ENCODE data around the gene ITM2C.
A peak's percentile ranks its signal among the peaks of the same experiment; 100 is the strongest.

Gene ITM2C

GRCh38 chr2:230865307-230865765 is 594 bp downstream of the ITM2C start:
- peaks cover 6% of the 10 kb centered on the region for H3K36me3 Mint-ChIP-seq (ENCODE audit: low read depth)
- H3K4me3 Mint-ChIP-seq = peak overlapping the region; percentile 73
- H3K27me3 Mint-ChIP-seq = peaks cover 77% of the 10 kb centered on the region
- peaks cover 46% of the 10 kb centered on the region for H3K4me1 Mint-ChIP-seq (ENCODE audit: low read depth)
- H3K27ac Mint-ChIP-seq = peak overlapping the region; percentile 47
- no peaks in the 10 kb centered on the region for H3K9me3 Mint-ChIP-seq
- intact Hi-C loops (cut with micrococcal nuclease) = no loop called here

- H3K27ac Mint-ChIP-seq = no peak overlapping the region
- peaks cover 6% of the 10 kb centered on the region for H3K36me3 Mint-ChIP-seq (ENCODE audit: low read depth)
- intact Hi-C loops (cut with micrococcal nuclease) = no loop called here
These were observed 1.3 kb downstream of the ITM2C start for GRCh38 chr2:230865766-230866755.

GRCh38 chr2:230866756-230867523 is 2.2 kb downstream of the ITM2C start:
- no peak overlapping the region for H3K4me3 Mint-ChIP-seq
- H3K9me3 Mint-ChIP-seq = no peaks in the 10 kb centered on the region
- H3K27me3 Mint-ChIP-seq = peaks cover 73% of the 10 kb centered on the region
- H3K36me3 Mint-ChIP-seq (ENCODE audit: low read depth) = peaks cover 6% of the 10 kb centered on the region
- intact Hi-C loops (cut with micrococcal nuclease) = no loop called here
- peaks cover 59% of the 10 kb centered on the region for H3K4me1 Mint-ChIP-seq (ENCODE audit: low read depth)
- H3K27ac Mint-ChIP-seq = no peak overlapping the region

More at GRCh38 chr2:230865766-230866755, 1.3 kb downstream of the ITM2C start:
- Mint-ChIP-seq H3K9me3 (no peaks in the 10 kb centered on the region), H3K4me1 (ENCODE audit: low read depth) (peaks cover 53% of the 10 kb centered on the region), H3K4me3 (peak overlapping the region; percentile 73), H3K27me3 (peaks cover 81% of the 10 kb centered on the region)

GRCh38 chr2:230868161-230868946 is 3.6 kb downstream of the ITM2C start:
- H3K4me3 Mint-ChIP-seq = no peak overlapping the region
- intact Hi-C loops (cut with micrococcal nuclease) = no loop called here
- H3K4me1 Mint-ChIP-seq (ENCODE audit: low read depth) = peaks cover 59% of the 10 kb centered on the region
- no peaks in the 10 kb centered on the region for H3K9me3 Mint-ChIP-seq
- peaks cover 6% of the 10 kb centered on the region for H3K36me3 Mint-ChIP-seq (ENCODE audit: low read depth)
- no peak overlapping the region for H3K27ac Mint-ChIP-seq
- H3K27me3 Mint-ChIP-seq = peaks cover 67% of the 10 kb centered on the region

- Mint-ChIP-seq H3K36me3 (ENCODE audit: low read depth) (peaks cover 5% of the 10 kb centered on the region), H3K4me3 (no peak overlapping the region), H3K9me3 (no peaks in the 10 kb centered on the region), H3K4me1 (ENCODE audit: low read depth) (peaks cover 57% of the 10 kb centered on the region), H3K27ac (peak overlapping the region; percentile 73), H3K27me3 (peaks cover 58% of the 10 kb centered on the region)
- intact Hi-C loops (cut with micrococcal nuclease) = no loop called here
These were observed 4.5 kb downstream of the ITM2C start for GRCh38 chr2:230868947-230869913.

- peak overlapping the region; percentile 39 for H3K4me3 Mint-ChIP-seq
- H3K4me1 Mint-ChIP-seq (ENCODE audit: low read depth) = peaks cover 50% of the 10 kb centered on the region
These were observed 5.3 kb downstream of the ITM2C start for GRCh38 chr2:230869914-230870543.

GRCh38 chr2:230870544-230871360 is 6.0 kb downstream of the ITM2C start:
- Mint-ChIP-seq H3K27me3 (peaks cover 43% of the 10 kb centered on the region), H3K36me3 (ENCODE audit: low read depth) (no peaks in the 10 kb centered on the region), H3K4me1 (ENCODE audit: low read depth) (peaks cover 44% of the 10 kb centered on the region), H3K27ac (peak overlapping the region; percentile 73), H3K9me3 (no peaks in the 10 kb centered on the region), H3K4me3 (peak overlapping the region; percentile 39)
- intact Hi-C loops (cut with micrococcal nuclease) = no loop called here

More at GRCh38 chr2:230869914-230870543, 5.3 kb downstream of the ITM2C start:
- H3K27me3 Mint-ChIP-seq = peaks cover 51% of the 10 kb centered on the region
- intact Hi-C loops (cut with micrococcal nuclease) = no loop called here
- no peaks in the 10 kb centered on the region for H3K9me3 Mint-ChIP-seq
- peak overlapping the region; percentile 73 for H3K27ac Mint-ChIP-seq
- H3K36me3 Mint-ChIP-seq (ENCODE audit: low read depth) = no peaks in the 10 kb centered on the region

- H3K4me1 Mint-ChIP-seq (ENCODE audit: low read depth) = peaks cover 36% of the 10 kb centered on the region
- no peaks in the 10 kb centered on the region for H3K9me3 Mint-ChIP-seq
- H3K4me3 Mint-ChIP-seq = no peak overlapping the region
- peaks cover 35% of the 10 kb centered on the region for H3K27me3 Mint-ChIP-seq
- intact Hi-C loops (cut with micrococcal nuclease) = no loop called here
- peak overlapping the region; percentile 73 for H3K27ac Mint-ChIP-seq
- peaks cover under 1% of the 10 kb centered on the region for H3K36me3 Mint-ChIP-seq (ENCODE audit: low read depth)
These were observed 6.8 kb downstream of the ITM2C start for GRCh38 chr2:230871361-230872150.

GRCh38 chr2:230872151-230872967 is 7.6 kb downstream of the ITM2C start:
- H3K4me1 Mint-ChIP-seq (ENCODE audit: low read depth) = peaks cover 31% of the 10 kb centered on the region
- no peak overlapping the region for H3K27ac Mint-ChIP-seq
- no peak overlapping the region for H3K4me3 Mint-ChIP-seq
- peaks cover 27% of the 10 kb centered on the region for H3K27me3 Mint-ChIP-seq
- peaks cover 6% of the 10 kb centered on the region for H3K36me3 Mint-ChIP-seq (ENCODE audit: low read depth)
- H3K9me3 Mint-ChIP-seq = no peaks in the 10 kb centered on the region
- intact Hi-C loops (cut with micrococcal nuclease) = no loop called here

GRCh38 chr2:230872968-230873660 is 8.4 kb downstream of the ITM2C start:
- no peaks in the 10 kb centered on the region for H3K9me3 Mint-ChIP-seq
- intact Hi-C loops (cut with micrococcal nuclease) = no loop called here
- no peak overlapping the region for H3K27ac Mint-ChIP-seq
- peaks cover 6% of the 10 kb centered on the region for H3K36me3 Mint-ChIP-seq (ENCODE audit: low read depth)
- H3K4me3 Mint-ChIP-seq = no peak overlapping the region
- peaks cover 22% of the 10 kb centered on the region for H3K27me3 Mint-ChIP-seq
- peaks cover 33% of the 10 kb centered on the region for H3K4me1 Mint-ChIP-seq (ENCODE audit: low read depth)
